Lung microvascular endothelial cell (primary cell): Measurements from ENCODE around the gene FUT8. TPM values are rescaled to one million over a fixed set of nuclear protein-coding genes. Genes with fewer than 3 reads are reported as not detected.

Experiments
- DNase-seq, 2 donors: peaks; one replicate each; pipeline versions ENCODE4 v3.0.0 to v3.0.0-alpha.2; 2010; ENCODE audit warnings: low read depth in 2 of 2
- total RNA-seq: library from RNA; depleted of rRNA; stranded (reverse); fragments of >200 nt; gene quantifications from 2 replicates; pipeline ENCODE4 v1.2.1, GENCODE V29; 2014

Gene FUT8
- 8.3 and 13.5 TPM in 2 replicates for total RNA-seq

GRCh38 chr14:65412032-65412846 is at the start of gene FUT8:
Gene FUT8 (plus strand): TSS chr14:65412730. CDS start chr14:65561564, 148,834 bp downstream.
- DNase-seq, result peak; percentile 96 to 97

- DNase-seq, result no peak
Measured at GRCh38 chr14:65366802-65367565, 45.5 kb upstream of the FUT8 start.

GRCh38 chr14:65369560-65369959 is 43.0 kb upstream of the FUT8 start:
- DNase-seq, result no peak

- DNase-seq, result no peak
Measured at GRCh38 chr14:65370801-65371248, 41.7 kb upstream of the FUT8 start.

DNA sequence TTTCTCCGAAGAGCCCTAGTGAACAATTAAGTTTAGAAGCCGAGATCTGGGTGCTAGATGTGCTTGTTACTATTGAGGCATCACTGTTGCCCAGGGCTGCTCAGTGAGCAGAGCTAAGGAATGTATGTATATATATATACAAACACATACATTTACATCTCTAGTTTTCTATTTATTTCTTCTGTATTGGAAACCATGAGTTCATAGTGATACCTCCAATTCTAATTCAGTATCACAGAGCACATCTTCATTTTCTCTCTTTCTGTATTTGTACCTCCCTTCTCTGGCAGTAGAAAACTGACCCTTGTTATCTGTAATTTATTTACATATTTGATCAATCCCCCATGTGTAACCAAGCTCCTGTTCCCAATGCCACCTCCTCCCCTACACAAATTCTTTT is 40.7 kb upstream of the FUT8 start:
- DNase-seq, result no peak

GRCh38 chr14:65373016-65373670 is 39.4 kb upstream of the FUT8 start:
- no peak for DNase-seq

GRCh38 chr14:65373671-65374039 is 38.9 kb upstream of the FUT8 start:
- no peak for DNase-seq

GRCh38 chr14:65377576-65377975 is 35.0 kb upstream of the FUT8 start:
- no peak for DNase-seq

- DNase-seq, result no peak
Measured at GRCh38 chr14:65382586-65382985, 29.9 kb upstream of the FUT8 start.

DNA sequence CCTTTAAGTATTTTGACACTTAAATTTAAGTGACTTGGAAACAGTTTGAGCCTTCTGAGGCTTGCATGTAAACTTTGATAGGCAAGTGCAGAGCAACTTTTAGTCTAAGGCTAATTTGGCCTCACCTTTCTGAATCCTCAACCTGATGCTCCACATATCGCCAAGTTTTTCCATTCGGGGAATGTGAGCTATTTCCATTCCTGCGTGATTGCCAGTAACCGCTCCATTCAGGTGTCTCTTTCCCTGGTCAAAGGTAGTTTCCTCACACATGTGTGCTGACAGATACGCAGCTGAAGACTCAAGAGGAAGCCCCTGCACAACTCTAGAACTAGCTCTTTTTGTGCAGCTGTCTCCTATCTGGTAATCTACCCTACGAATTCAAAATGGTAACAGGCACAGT is 25.4 kb upstream of the FUT8 start:
- DNase-seq, result no peak

GRCh38 chr14:65387628-65388027 is 24.9 kb upstream of the FUT8 start:
- no peak for DNase-seq

DNA sequence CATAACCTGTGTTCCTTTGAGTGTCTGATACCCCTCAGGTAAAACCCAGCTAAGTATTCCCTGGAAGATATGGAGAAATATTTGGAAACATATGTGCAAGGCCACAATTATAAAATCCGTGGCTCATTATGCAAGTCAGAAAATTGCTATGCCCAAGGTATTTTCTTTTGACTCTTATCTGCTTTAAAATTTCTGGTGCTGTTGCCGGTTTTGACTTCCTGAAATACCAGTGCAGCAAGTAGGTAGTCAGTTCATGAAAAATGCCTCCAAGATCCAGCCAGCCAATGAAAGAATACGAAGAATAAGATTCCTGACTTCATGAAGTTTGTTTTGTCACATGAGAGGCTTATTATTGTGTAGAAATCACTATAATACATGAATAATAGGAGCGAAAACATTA is 20.2 kb upstream of the FUT8 start:
- DNase-seq, result no peak

- no peak for DNase-seq
Measured at GRCh38 chr14:65396082-65396910, 16.2 kb upstream of the FUT8 start.

- no peak for DNase-seq
Measured at GRCh38 chr14:65403231-65403630, 9.3 kb upstream of the FUT8 start.

GRCh38 chr14:65408113-65408512 is 4.4 kb upstream of the FUT8 start:
- no peak for DNase-seq

DNA sequence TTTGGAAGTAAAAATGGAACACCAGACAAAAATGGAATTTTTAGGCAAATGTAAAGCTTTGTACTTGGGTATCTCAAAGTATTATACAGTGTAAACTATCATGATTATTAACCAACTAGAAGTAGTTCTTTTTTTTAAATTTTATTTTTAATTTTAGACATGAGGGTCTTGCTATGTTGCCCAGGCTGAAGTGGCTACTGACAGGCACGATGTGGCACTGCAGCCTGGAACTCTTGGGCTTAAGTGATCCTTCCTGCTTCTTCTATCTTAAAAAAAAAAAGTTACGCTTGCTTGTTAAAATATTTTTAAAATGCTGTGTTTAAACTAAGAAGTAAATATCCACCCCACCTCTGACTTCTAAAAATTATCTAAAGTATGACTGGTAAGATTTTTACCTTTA is 1.9 kb upstream of the FUT8 start:
- no peak for DNase-seq

- DNase-seq, result peak; percentile 92 to 95
Measured at GRCh38 chr14:65411656-65412031, 886 bp upstream of the FUT8 start.

DNA sequence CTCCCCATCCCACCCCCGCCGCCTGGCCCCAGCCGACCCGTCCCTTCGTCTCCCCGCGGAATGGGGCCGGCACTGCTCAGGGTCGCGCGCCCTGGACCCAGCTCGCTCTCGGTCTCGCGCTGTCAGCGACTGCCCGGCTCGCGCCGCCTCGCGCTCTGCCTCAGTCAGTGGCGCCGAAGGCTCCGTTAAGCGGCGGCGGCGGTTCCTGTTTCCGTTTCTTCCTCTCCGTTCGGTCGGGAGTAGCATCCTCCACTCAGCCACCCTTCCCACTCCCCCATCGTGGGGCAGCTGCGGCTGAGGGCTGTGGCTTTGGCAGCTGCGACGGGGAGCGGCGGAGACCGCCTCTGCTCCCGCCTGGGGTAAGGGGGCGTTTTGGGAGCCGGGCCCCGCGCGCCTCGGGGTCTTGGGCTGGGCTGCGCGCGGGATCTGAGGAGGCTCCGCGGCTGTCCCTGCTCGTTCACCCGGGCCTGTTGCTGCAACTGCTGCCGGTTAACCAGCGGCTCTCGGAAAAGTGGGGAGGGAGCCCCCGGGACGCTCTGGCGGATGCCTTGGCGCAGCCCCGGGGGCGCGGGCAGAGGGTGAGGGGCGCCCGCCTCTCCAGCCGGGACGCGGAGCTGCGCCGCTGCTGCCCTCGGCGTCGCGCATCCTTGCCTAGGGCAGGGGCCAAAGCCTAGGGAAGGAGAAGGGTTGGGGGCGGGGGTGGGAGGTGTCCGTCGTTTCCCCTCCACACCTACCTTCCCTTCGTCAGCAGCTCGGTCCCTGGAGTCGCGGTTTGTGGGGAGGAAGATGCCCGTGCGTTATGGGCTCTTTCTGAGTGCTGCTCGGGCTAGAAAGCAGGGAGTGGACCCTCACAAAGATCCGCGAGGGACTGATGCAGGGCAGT is 567 bp downstream of the FUT8 start:
- peak in 1 of 2 donors; percentile 82 for DNase-seq

GRCh38 chr14:65413739-65414045 is 1.2 kb downstream of the FUT8 start:
- peak in 1 of 2 donors; percentile 6 for DNase-seq

GRCh38 chr14:65414961-65415589 is 2.5 kb downstream of the FUT8 start:
- peak; percentile 56 to 57 for DNase-seq
